HG02840 (cell line): ENCODE data around the gene ATPAF1.
"Not testable (repeated sequence)": the region's sequence is repeated elsewhere in the genome, so short reads cannot be mapped to it uniquely, and the experiment has no call there.

Experiments
- ATAC-seq: cut with Tn5 transposase; IDR thresholded peaks from one replicate; pipeline ENCODE4 v1.9.1; 2021; ENCODE audit warnings: mild to moderate bottlenecking, moderate library complexity, moderate number of reproducible peaks; ENCODE audit not compliant: unreplicated experiment, low FRiP score

The ATPAF1 gene

DNA sequence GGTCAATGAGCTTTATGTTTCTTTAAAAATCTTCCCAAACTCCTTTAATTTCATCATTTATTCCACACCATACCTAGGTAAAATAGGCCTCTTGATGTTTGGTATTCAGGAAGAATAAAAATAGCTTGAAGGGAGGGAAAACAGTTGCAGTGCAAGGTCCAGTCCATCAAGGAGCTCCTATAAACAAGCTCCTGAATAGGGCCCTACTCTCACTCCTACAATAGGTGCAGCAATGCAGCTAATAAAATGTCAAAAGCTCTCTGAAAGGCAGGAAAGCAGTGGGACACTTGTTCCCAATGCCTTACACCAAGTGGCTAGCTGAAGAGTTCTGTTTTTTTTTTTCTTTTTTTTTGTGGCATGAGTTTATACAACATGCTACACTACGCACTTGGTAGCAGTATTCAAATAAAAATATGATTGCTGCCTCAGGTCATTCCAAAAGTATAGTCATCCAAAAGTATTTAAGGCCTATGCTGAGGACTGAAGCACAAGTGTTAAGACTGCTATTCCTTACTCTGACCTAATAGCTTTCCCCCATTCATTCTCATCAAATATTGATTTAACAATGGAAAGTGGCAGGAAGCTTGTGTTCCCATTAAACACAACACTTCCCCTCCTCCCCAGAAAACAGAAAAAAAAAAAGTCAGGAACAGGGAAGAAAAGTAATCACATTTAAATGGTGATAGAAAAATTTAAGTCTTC lies 13.3 kb upstream of the ATPAF1 start:
- no peak for ATAC-seq

DNA sequence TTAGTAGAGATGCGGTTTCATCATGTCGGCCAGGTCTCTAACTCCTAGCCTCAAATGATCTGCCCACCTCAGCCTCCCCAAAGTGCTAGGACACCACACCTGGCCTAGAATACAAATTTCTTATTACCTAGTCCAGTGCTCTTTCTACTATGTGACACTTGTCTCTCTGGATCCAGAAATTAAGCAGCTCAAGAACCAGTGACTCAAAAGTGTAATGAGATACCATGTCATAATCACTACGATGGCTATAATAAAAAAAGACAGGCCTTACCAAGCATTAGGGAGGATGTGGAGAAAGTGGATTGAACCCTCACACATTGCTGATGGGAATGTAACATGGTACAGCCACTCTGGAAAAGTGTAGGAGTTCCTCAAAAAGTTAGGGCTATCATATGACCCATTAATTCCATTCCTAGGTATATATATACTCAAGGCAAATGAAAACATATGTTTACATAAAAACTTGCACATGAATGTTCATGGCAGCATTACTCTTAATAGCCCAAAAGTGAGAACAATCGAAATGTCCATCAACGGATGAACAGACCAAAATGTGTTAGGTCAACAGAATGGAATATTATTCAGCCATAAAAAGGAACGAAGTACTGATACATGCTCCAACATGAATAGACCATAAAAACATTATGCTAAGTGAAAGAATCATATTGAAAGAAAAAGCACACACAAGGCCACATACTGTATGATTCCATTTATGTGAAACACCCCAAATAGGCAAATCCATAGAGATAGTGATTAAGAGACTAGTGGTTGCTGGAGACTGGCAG lies 11.8 kb upstream of the ATPAF1 start:
- no peak for ATAC-seq

DNA sequence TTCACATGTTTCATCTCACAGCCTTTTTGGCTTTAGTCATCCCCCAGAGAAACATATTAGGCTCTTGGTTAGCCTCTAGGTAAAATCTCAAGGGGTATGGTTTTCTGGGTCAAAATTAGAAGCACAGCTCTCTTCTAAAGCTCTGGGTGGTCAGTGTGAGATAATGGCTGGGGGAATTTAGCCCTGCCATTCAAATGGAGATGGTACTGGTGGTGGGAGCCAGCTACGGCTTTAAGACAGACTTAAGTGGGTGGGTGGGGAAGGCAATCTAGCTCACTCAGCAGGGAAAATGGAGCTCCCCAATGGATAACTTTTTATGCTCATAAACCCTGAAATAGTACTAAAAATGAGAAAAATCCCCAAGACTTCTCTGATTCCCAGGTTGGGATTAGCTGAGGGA lies 9.2 kb upstream of the ATPAF1 start:
- no peak for ATAC-seq

DNA sequence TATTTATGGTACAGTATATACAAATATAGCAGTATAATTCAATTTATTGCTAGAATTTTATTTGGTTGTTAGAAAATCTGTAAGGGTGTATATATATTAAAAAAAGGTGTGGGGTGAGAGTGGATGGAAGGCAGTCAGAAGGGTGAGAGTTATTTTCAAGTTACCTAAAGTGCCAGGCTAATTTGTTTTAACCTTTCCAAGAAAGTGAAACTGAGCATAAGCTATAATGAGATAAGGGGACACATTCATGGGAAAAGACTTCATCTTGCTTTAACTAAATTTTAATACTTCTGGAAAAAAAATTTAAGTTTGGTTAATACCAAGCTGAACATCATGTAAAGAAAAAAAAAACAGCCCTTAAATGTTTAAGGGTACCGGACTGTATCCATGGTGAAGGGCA lies 8.4 kb upstream of the ATPAF1 start:
- no peak for ATAC-seq

DNA sequence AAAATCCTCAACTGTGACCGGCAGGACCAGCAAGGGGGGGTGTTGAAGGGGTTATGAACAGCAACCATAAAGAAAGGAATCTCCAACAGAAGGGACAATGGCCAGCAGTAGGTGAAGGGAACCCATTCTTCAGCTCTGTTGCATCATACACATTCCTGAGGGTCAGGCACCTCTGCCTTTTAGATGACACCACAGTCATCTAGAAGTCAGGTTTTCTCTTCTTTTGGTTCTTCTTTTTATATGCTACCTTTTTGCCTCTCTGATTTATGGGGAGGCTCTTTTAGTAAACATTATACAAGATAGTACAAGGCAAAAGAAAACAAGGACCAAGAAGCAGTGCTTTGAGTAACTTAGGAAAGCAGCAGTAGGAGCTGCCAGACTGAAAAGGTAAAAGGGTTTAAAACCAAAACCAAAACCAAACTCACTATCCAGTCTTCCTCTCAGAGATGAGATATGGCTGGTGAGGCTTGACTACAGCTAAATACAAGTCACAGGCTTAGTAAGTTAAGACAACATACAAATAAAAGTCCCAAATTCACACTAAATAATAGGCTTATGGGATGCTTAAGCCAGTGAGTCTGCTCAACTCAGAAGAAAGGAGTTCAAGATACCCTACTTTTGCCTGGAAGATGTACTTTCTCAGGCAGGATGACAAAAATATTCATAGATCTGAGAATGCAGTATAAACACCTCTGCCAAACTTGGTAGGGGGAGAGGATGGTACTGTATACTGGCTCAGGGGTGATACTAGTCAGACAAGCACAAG lies 7.6 kb upstream of the ATPAF1 start:
- no peak for ATAC-seq

DNA sequence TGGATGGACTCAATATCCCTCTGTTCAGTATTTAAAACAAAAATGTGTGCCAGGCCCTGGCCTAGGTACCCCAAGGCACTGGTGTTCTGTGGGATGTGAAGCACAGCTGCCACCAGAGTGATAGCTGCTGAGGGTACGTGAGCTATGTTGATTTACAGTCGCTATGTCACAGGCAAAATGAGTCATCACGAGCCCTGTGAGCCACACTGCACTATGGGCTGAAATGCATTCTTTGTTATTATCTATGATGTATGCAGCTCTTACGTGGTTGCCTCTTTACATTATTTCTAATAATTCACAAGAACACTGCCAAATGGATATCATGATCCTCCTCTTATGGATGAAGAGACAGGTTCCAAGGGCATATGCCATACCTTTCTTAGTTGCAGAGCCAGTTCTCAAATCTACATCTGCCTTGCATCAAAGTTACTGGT lies 5.6 kb upstream of the ATPAF1 start:
- no peak for ATAC-seq

DNA sequence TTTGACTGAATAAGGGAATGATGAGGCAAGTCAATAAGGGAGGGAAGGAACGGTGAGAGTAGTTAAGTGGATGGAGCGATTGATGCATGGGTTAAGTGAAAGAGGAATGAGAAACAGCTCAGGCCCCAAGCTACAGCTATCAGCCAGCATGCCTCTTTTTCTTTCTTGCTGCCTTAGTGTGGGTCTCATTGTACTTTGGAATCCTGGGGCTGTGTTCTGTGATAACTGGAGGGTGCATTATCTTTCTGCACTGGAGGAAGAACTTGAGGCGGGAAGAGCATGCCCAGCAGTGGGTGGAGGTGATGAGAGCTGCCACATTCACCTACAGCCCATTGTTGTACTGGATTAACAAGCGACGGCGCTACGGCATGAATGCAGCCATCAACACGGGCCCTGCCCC lies 4.5 kb upstream of the ATPAF1 start:
- ATAC-seq = no peak

DNA sequence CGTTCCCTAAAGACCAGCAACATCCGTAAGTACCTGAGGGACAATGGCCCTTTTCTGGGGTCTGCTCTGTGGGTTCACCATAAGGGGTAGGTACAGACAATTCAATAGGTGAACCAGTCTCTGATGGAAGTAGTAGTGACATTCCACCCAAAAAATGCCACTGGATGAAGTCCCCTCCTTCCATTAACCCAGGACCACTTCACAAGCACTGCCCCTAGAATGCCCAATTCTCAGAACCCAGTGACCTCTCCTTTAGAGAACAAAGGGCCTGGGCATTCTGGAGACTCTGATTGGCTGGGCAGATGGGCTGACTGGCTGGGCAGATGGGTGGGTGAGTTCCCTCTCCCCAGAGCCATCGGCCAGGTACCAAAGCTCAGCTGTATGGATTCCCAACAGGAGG lies 3.4 kb upstream of the ATPAF1 start, which contains the start of gene TEX38:
Gene TEX38, plus strand, starts transcription at position 301 of the 400 bp plus-strand sequence. Its CDS starts 81 bp downstream, at position 382.
- no peak for ATAC-seq

DNA sequence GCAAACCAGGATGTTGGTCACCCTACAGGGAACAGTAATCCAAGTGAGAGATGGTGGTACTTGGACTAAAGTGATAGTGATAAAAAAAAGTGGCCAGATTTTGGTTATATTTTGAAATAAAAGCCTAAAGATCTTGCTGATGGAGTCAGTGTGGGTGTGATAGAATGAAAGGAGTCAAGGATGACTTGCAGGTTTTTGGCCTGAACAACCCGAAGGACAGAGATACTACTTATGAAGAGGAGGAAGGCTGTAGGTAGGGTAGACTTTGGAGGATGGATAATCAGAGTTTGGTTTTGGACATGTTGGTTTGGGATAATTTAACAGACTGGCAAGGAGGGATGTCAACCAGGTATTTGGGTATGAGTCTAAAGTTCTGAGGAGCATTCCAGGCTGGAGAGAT lies 2.0 kb upstream of the ATPAF1 start:
- ATAC-seq = no peak

DNA sequence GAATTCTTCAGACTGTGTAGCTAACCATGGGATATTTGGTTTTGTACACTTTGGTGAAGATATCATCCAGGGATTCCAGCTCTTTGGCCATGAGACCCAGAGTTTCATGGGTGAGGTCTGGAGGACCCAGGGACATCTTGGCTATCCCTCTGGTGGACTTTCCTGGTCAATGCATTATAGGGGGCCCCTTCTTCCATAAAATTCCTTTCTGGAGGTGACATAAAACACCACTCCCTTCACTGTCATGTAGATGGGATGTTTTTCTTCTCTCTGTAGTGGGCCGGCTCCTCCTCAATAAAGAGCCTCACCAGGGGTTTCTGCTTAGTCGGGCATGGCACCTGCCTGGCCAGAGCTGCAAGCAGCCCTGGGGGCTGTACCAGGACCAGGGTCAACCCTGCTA lies 2.2 kb downstream of the ATPAF1 start:
- no peak for ATAC-seq

DNA sequence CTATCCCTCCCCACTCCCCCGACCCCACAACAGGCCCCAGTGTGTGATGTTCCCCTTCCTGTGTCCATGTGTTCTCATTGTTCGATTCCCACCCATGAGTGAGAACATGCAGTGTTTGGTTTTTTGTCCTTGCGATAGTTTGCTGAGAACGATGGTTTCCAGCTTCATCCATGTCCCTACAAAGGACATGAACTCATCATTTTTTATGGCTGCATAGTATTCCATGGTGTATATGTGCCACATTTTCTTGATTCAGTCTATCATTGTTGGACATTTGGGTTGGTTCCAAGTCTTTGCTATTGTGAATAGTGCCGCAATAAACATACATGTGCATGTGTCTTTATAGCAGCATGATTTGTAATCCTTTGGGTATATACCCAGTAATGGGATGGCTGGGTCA lies 5.2 kb downstream of the ATPAF1 start:
- ATAC-seq = not testable (repeated sequence)

DNA sequence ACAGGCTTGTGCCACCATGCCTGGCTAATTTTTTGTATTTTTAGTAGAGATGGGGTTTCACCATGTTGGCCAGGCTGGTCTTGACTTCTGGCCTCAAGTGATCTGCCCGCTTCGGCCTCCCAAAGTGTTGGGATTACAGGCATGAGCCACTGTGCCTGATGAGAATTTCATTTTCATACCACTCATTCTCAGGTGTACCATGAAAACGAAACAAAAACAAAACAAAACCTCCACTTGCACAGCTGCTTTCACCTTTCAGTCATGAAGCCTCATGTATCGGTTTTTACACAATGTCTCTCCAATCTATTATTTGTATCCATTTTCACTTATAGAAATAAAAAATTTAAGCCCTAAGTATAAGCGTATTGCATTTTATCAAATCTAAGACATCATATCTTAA lies 8.0 kb downstream of the ATPAF1 start:
- ATAC-seq = not testable (repeated sequence)

DNA sequence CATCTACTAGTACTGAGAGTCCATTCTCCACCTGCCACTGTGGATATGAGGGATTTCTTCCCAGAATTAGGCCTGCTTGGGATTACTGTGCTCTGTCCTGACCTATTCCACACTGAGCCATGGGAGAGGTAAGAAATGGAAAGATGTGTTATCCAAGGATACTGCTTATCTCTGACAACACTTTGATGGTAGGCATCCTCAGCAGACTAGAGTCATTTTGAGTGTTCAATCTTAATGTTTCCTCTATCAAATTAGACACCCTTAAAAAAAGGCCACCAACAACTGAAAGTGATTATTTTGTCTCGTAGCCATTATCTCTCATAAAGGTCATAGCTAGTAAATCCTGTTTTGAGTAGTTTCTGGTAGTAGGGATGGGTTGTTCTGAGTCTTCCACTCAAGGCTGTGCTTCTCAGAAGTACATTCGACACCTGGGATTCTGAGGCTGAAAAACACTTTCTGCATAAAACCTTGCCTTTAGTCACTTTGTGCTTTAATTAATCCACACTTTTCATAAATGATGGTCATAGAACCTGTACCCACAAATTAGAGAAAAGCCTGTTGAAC lies 8.8 kb downstream of the ATPAF1 start:
- no peak for ATAC-seq

DNA sequence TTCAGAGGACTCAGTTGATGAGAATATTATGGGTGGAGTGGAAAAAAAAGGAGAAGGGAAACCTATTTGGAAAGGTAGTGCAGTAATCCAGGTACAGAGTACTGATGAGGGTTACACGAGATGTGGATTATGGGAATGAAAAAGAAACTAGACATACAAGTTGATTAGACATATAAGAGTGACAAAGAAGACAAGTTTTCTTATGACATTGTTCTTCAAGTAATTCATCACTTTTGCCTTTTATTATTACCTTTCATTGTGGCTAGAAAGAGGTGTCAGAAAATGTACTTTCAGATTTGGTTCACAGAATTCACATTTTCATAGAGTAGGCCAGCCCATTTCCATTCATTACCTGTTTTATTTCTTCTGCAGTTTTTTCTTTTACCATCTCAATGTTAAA lies 10.4 kb downstream of the ATPAF1 start:
- no peak for ATAC-seq

DNA sequence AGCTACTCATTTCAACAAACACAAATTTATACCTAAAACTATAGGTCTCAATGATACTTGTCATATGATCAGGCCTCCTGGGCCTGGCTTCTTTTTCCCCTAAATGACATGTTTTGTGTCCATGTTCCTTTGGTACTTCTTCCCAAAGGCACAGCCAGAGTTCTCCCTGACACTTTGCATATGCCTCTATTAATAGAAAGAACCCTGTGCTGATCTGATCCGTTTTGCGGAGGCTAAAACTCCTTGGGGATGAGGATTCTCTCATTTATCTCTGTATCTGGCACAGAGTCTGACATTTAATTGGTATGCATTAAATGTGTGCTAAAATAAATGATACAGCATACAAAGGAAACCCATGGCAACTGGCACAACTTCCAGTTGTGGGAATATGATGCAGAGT lies 11.5 kb downstream of the ATPAF1 start:
- ATAC-seq = no peak

DNA sequence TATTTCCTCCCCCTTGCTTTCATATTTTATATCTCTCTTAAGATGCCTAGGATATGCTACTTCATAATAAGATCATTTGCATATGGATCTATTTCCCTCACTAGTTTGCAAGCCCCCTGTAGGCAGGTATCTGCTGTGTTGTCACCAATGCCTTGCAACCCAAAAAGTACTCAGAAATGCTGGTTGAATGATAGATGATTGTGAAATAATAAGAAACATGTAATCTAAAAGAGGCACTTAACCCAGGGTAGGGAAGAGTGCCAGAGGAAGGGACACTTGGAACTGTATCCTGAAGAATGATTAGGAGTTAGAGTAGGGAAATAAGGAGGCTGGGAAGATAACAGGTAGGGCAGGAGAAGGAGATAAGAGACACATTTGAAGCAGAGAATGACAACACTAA lies 12.3 kb downstream of the ATPAF1 start:
- ATAC-seq = no peak

DNA sequence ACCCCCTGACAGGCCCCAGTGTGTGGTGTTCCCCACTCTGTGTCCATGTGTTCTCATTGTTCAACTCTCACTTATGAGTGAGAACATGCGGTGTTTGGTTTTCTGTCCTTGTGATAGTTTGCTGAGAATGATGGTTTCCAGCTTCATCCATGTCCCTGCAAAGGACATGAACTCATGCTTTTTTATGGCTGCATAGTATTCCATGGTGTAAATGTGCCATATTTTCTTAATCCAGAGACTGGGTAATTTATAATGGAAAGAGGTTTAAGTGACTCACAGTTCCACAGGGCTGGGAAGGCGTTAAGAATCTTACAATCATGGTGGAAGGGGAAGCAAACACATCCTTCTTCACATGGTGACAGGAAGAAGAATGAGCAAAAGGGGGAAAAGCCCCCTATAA lies 13.5 kb downstream of the ATPAF1 start:
- not testable (repeated sequence) for ATAC-seq

DNA sequence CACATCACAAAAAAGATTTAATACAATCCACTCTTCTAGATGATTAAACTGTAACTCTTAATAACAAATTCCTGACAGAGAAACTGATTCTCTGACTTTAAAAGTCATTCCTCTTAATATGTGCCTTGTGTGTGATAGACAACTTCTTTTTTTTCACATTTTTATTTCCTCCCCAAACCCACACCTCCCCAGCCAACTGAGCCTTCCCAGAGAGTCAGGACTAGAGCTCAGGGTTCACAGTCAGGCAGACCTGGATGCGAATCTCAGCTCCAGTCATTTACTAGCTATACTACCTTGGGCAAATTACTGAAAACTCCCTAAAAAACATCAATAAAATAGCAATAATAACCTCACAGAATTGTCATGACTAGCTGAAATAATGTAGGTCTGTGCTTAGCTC lies 14.2 kb downstream of the ATPAF1 start:
- no peak for ATAC-seq

DNA sequence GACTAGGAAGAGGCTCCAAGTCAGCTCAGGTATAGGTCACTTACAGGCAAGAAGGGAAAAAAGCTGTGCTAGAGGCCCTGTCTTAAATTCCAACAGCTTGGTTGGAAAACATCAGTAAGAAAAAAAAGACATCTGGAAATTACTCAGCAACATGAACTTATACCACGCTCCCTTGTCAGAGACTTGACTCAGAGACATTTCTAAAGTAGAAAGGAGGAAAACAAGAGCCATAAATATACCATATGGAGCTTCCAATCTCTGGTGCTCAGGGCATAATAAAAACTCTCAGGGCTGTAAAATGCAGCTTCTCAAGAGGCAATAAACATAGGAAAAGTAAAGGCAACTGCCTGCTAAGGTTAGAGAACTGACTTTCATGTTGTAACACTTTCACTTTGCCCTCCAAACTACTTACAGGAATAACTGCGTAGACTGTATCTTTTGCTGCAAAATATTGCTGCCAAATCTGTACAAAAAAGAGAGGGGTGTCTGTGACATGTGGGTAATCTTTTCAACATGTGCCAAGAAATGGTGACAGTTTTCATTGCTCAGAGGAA lies 14.7 kb downstream of the ATPAF1 start:
- no peak for ATAC-seq

DNA sequence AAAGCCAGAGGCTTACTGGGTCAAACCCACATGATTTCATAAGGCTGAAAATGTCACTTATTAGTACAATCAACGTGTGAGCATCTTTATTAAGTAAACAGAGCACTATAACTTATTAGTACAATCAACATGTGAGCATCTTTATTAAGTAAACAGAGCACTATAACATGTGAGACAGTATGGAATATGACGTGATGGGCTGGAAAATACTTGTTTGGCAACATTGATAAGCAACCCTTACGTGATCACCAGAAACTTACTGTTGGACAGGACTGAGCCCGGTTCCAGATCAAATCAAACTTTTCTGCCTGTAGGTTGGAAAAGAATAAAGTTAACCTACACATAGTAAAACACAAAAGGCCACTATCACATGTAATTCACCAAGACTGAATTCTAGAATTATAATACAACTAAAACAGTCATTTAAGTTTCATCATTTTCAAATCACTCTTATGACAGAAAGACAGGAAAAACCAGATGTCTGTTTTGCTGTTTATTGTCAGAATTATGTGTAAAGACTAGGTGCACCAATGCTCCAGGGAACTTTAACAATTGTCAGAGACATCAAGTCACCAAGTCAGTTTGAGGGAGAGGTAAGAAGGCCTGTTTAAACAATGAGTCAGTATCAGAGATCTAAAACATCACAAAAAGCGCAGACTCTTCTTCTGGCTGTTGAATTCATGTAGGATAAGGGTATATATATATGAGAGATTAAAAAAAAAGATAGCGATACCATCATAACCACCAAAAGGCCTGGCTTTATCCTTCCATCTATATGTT lies 15.7 kb downstream of the ATPAF1 start:
- no peak for ATAC-seq
